Adrenal gland (tissue), 12 donors: ENCODE measurements around the gene HTR7. TPM values are rescaled to one million over a fixed set of nuclear protein-coding genes. Genes with fewer than 3 reads are reported as not detected.

Source experiments
- DNase-seq, 7 donors: peaks; one replicate each; pipeline ENCODE4 v3.0.0-alpha.2; 2019 to 2020
- H3K27ac ChIP-seq, 5 donors: fragments of 200-600 bp; sonication (generic) in 4 of 5; 1 replicate in 3 of 5; 2 replicates in 2 of 5; pipeline versions ENCODE4 v1.5.1 to v1.8.0; 2016 to 2020; ENCODE audit warnings: mild to moderate bottlenecking in 1 of 5
- H3K27me3 ChIP-seq: fragments of 200-600 bp; 2 replicates; pipeline ENCODE4 v1.8.0; 2021
- H3K36me3 ChIP-seq, 2 donors: fragments of 200-600 bp; replicated peaks in 1 of 2; 1 replicate in 1 of 2; 2 replicates in 1 of 2; pipeline versions ENCODE4 v1.5.1 to v1.8.0; 2018 to 2022
- H3K4me1 ChIP-seq, 2 donors: fragments of 200-600 bp; replicated peaks in 1 of 2; 1 replicate in 1 of 2; 2 replicates in 1 of 2; pipeline versions ENCODE4 v1.5.1 to v1.8.0; 2018 to 2021
- H3K4me3 ChIP-seq, 4 donors: fragments of 200-600 bp; sonication (generic) in 3 of 4; one replicate each; pipeline ENCODE4 v1.5.1; 2016 to 2018
- H3K9me3 ChIP-seq, 3 donors: fragments of 200-600 bp; sonication (generic) in 1 of 3; replicated peaks in 1 of 3; 1 replicate in 2 of 3; 2 replicates in 1 of 3; pipeline versions ENCODE4 v1.5.1 to v1.8.0; 2016 to 2021
- POLR2A ChIP-seq, 2 donors: fragments of 450-650 bp; IDR thresholded peaks; one replicate each; pipeline ENCODE4 v1.6.1; 2017; ENCODE audit warnings: antibody characterized with exemption in 2 of 2, mild to moderate bottlenecking in 2 of 2, moderate library complexity in 1 of 2
- WGBS, 4 donors: extraction: QIAGEN DNeasy Blood & Tissue Kit in 2 of 4; methylation state at CpG; one replicate each; pipeline versions ENCODE4 v1.1.5 to v1.1.7; 2013 to 2017; 5-methylcytosine and 5-hydroxymethylcytosine counted together
- intact Hi-C, 2 donors: fragments of 100-400 bp; cut with DNase I; formaldehyde crosslinking; loops; one replicate each; pipeline versions ENCODE4 v1.14.1 to v1.15.0; 2022 to 2023
- polyA plus RNA-seq, 3 donors: library from polyadenylated mRNA; stranded (reverse); fragments of 200-250 nt in 2 of 3; fragments of 350-450 nt in 1 of 3; fragmentation: Illumina TruSeq in 1 of 3; extraction: RNeasy Lipid Tissue Mini Kit (QIAGEN cat#74804) in 1 of 3; gene quantifications; one replicate each; pipeline ENCODE4 v1.2.3, GENCODE V29; 2013 to 2014
- total RNA-seq, 9 donors: library from RNA; depleted of rRNA in 4 of 9; stranded (reverse); fragments of >200 nt in 4 of 9; fragments of 120-200 nt in 1 of 9; fragmentation: NEBNext Ultra II Directional in 1 of 9; extraction: Animal tissue kit (Norgen Biotek cat#: 25700) in 1 of 9; gene quantifications; one replicate each; pipeline versions ENCODE4 v1.1.0 to v1.2.4, GENCODE V29; 2013 to 2023
- TF ChIP-seq, protein P1 (sequence below), 6 experiments: fragments of 450-650 bp in 4 of 6; fragments of 200-600 bp in 2 of 6; sonication (generic) in 1 of 6; IDR thresholded peaks; 1 replicate in 5 of 6; 2 replicates in 1 of 6; pipeline versions ENCODE4 v1.5.1 to v1.8.0; 2016 to 2021; ENCODE audit warnings: antibody characterized with exemption in 6 of 6, mild to moderate bottlenecking in 2 of 6, moderate library complexity in 1 of 6
- donor health status: healthy with polysubstance abuse.
- donor health status: Bipolar disorder and iron deficiency.
- donor health status: DM: yes; HTN: yes; CAD: no.
- donor health status: DM: no; HTN: no; CAD: no.
- donor health status: DM: no; HTN: no; CAD: no.
- donor health status: DM: yes; HTN: yes; CAD: no.

HTR7 gene
- total and polyA plus RNA-seq, 12 donors, result 0.03 to 0.50 (median 0.35) TPM; not detected in 1

DNA sequence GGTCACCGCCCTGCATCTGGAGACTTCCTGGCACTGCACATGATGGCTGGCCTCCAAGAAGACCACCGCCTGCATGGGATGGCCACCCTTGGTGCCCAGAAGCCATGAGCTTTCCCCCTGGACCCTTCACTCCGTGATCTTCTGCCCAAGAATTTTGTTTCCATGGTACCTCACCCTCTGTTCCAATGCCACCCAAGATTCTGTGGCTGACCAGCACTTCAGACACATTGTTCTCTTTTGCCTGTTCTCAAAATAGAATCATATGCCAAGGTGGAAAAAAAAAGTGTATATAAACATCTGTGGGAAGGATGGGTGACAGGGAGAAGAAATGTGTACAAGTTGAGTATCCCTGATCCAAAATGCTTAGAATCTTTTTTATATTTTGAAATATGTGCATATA lies 12.1 kb downstream of the HTR7 start:
- TF ChIP-seq, protein P1, sequence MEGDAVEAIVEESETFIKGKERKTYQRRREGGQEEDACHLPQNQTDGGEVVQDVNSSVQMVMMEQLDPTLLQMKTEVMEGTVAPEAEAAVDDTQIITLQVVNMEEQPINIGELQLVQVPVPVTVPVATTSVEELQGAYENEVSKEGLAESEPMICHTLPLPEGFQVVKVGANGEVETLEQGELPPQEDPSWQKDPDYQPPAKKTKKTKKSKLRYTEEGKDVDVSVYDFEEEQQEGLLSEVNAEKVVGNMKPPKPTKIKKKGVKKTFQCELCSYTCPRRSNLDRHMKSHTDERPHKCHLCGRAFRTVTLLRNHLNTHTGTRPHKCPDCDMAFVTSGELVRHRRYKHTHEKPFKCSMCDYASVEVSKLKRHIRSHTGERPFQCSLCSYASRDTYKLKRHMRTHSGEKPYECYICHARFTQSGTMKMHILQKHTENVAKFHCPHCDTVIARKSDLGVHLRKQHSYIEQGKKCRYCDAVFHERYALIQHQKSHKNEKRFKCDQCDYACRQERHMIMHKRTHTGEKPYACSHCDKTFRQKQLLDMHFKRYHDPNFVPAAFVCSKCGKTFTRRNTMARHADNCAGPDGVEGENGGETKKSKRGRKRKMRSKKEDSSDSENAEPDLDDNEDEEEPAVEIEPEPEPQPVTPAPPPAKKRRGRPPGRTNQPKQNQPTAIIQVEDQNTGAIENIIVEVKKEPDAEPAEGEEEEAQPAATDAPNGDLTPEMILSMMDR (IDR thresholded peaks at IDR 0.05), result no peak
- TF ChIP-seq POLR2A (IDR thresholded peaks at IDR 0.05), result no peak
- no peak for DNase-seq
- Histone ChIP-seq H3K36me3 (no peaks in the 10 kb centered on the region), H3K4me3 (no peak overlapping the region), H3K27ac (no peak overlapping the region), H3K4me1 (no peaks in the 10 kb centered on the region), H3K9me3 (peaks cover 0 to 4% (median 0%) of the 10 kb centered on the region in 3 donors), H3K27me3 (no peaks in the 10 kb centered on the region)
- WGBS, 4 donors, result 70 to 80% (median 77%) methylated on average over 3 of the region's 3 CpGs
- intact Hi-C loops, result no loop called here

DNA sequence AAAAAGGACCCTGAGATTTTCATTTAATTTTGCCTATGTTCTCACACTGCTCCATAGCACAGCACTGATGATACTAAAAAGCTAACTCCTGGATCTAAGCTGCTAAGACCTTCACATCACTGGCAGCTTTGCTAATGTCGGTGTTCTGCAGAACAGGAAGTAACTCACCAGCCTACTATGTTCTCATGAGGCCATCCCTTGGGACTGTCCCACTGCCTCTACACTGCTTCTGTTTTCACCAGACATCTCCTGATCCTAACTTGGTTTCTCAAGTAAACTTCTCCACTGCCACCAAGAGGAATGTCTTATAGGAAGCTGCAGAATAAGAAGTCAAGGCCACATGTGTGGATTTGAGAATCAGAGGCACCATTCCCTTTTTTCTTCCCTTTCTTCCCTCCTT lies 15.1 kb downstream of the HTR7 start:
- Histone ChIP-seq H3K4me1 (no peaks in the 10 kb centered on the region), H3K9me3 (no peaks in the 10 kb centered on the region), H3K27ac (no peak overlapping the region), H3K36me3 (no peaks in the 10 kb centered on the region), H3K27me3 (no peaks in the 10 kb centered on the region), H3K4me3 (no peak overlapping the region)
- 70 to 79% (median 73%) methylated on average over 1 of the region's 1 CpG for WGBS, 4 donors
- intact Hi-C loops, result no loop called here
- DNase-seq, result no peak
- TF ChIP-seq POLR2A (IDR thresholded peaks at IDR 0.05), result no peak
- TF ChIP-seq, protein P1 (IDR thresholded peaks at IDR 0.05), result no peak

DNA sequence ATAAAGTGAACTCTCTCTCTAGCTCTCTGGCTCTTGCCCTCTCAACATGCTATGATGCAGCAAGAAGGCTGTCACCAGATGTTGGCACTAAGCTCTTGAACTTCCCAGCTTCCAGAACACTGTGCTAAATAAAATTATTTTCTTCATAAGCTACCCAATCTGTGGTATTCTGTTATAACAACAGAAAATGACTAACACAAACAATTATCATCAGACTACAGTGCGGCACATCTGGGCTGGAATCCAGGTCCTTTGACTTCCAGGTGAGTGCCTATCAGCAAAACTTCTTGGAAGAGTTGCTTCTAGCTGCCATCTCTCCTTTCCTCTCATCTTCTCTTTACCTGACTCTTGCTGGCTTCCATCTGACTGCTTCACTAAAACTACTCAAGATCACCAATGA lies 20.4 kb downstream of the HTR7 start:
- H3K4me3 ChIP-seq, result no peak overlapping the region
- H3K36me3 ChIP-seq, result no peaks in the 10 kb centered on the region
- 81 to 90% (median 84%) methylated on average over 1 of the region's 1 CpG for WGBS, 4 donors
- H3K27me3 ChIP-seq, result no peaks in the 10 kb centered on the region
- intact Hi-C loops, result no loop called here
- H3K27ac ChIP-seq, result no peak overlapping the region
- H3K9me3 ChIP-seq, result no peaks in the 10 kb centered on the region
- DNase-seq, result no peak
- no peak for TF ChIP-seq POLR2A (IDR thresholded peaks at IDR 0.05)
- TF ChIP-seq, protein P1 (IDR thresholded peaks at IDR 0.05), result no peak
- H3K4me1 ChIP-seq, result no peaks in the 10 kb centered on the region

DNA sequence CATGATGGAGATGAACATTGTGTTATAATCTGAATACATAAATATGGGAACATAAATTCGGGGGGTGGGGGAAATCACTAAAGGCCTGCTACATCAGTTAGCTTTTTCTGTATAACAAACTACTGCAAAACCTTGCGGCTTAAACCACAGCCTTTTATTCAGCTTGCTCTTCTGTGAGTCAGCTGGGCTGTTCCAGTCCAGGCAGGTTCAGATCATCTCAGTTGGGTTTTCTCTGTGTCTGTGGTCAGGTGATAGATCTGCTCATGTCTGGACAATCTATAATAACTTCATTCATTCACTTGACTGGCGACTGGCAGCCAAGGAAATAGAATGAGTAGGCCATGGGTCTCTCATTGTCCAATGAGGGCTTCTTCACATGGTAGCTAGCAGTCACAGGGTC lies 23.5 kb downstream of the HTR7 start:
- Histone ChIP-seq H3K4me3 (no peak overlapping the region), H3K36me3 (no peaks in the 10 kb centered on the region), H3K4me1 (no peaks in the 10 kb centered on the region), H3K27me3 (no peaks in the 10 kb centered on the region), H3K27ac (no peak overlapping the region), H3K9me3 (no peaks in the 10 kb centered on the region)
- no peak for DNase-seq
- 75 to 87% (median 79%) methylated on average over 3 of the region's 3 CpGs for WGBS, 4 donors
- intact Hi-C loops, result no loop called here
- no peak for TF ChIP-seq POLR2A (IDR thresholded peaks at IDR 0.05)
- TF ChIP-seq, protein P1 (IDR thresholded peaks at IDR 0.05), result no peak
